Measurements from ENCODE around the gene ITK.

ITK gene

DNA sequence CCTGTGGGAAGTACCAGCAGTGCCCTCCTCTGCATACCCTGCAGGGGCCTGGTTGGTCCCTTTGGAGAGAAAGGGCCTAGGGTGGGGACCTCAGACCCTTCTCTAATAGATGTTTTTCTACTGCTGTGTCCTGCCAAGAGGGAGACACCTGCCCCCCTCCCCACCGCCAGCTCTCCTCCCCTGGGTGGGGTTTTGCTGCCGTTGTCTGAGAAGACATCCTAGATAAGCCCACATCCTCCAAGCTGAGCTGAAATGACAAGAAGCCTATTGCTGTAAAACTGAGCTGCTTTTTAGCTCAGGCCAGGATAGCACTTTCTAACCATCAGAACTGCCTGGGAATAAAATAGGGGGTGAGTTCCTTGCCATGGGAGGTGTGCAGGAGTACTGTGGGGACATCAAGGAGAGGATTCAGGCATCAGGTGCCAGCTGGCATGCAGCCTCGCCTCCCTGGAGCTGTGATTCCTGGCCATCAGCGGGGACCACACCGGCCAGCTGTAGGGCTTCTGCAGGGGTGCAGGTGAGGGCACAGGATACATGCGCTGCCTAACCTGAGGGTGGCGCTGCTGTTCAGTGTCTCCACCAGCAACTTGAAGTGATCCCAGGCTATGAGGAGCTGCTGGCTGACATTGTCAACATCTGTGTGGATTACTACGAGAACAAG lies 123.2 kb downstream of the ITK start:
- Histone ChIP-seq H2AFZ (no peak overlapping the region), H3K4me1 (no peaks in the 10 kb centered on the region), H3K27ac (peak overlapping the region; percentile 30), H3K36me3 (ENCODE audit: control insufficient read depth, insufficient read depth, low read length) (no peaks in the 10 kb centered on the region), H3K4me2 (ENCODE audit: low read length) (no peak overlapping the region), H3K27me3 (ENCODE audit: control insufficient read depth, insufficient read depth, low read length) (no peaks in the 10 kb centered on the region), H3K9me3 (ENCODE audit: control insufficient read depth, low read length) (no peaks in the 10 kb centered on the region), H3K9ac (no peak overlapping the region), H3K79me2 (no peaks in the 10 kb centered on the region), H3K4me3 (ENCODE audit: low read depth, low read length) (no peak overlapping the region)
- TF ChIP-seq, protein P1, sequence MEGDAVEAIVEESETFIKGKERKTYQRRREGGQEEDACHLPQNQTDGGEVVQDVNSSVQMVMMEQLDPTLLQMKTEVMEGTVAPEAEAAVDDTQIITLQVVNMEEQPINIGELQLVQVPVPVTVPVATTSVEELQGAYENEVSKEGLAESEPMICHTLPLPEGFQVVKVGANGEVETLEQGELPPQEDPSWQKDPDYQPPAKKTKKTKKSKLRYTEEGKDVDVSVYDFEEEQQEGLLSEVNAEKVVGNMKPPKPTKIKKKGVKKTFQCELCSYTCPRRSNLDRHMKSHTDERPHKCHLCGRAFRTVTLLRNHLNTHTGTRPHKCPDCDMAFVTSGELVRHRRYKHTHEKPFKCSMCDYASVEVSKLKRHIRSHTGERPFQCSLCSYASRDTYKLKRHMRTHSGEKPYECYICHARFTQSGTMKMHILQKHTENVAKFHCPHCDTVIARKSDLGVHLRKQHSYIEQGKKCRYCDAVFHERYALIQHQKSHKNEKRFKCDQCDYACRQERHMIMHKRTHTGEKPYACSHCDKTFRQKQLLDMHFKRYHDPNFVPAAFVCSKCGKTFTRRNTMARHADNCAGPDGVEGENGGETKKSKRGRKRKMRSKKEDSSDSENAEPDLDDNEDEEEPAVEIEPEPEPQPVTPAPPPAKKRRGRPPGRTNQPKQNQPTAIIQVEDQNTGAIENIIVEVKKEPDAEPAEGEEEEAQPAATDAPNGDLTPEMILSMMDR (IDR thresholded peaks at IDR 0.05), result peak; percentile 10

All from parathyroid adenoma (tissue), 2 donors.